ENCODE measurements around the gene NEK8.
"Not testable (repeated sequence)": the region's sequence is repeated elsewhere in the genome, so short reads cannot be mapped to it uniquely, and the experiment has no call there.

Gene NEK8

GRCh38 chr17:28726226-28726626, 2.4 kb upstream of the NEK8 start, which contains the start of gene TLCD1:
TLCD1 (minus strand) TSS chr17:28726233; CDS start chr17:28726097, 136 bp downstream.
- H3K9me3 ChIP-seq (ENCODE audit: control insufficient read depth, insufficient read depth, low read length): no peaks in the 10 kb centered on the region
- no peaks in the 10 kb centered on the region for H3K4me1 ChIP-seq (ENCODE audit: control insufficient read depth, insufficient read depth, low read length)
- no peaks in the 10 kb centered on the region for H3K27me3 ChIP-seq (ENCODE audit: control insufficient read depth, insufficient read depth, low read length)
- no peak for DNase-seq (ENCODE audit: low read depth, low spot score)
- no CpG with 5 or more reads among the region's 49 CpGs for WGBS (ENCODE audit: insufficient coverage, insufficient read length)
- no peak within 1 kb of the TSS for H3K27ac ChIP-seq (ENCODE audit: low read length)
- H3K36me3 ChIP-seq (ENCODE audit: control insufficient read depth, insufficient read depth, low read length): peaks cover 25% of the 10 kb centered on the region; the same call in 1 of the 2 replicates
- peak within 1 kb of the TSS; percentile 88 for H3K4me3 ChIP-seq (ENCODE audit: low read length)

- DNase-seq (ENCODE audit: low read depth, low spot score): no peak
- Histone ChIP-seq H3K4me1 (ENCODE audit: control insufficient read depth, insufficient read depth, low read length) (no peaks in the 10 kb centered on the region), H3K27me3 (ENCODE audit: control insufficient read depth, insufficient read depth, low read length) (no peaks in the 10 kb centered on the region), H3K4me3 (ENCODE audit: low read length) (peak overlapping the region; percentile 88), H3K9me3 (ENCODE audit: control insufficient read depth, insufficient read depth, low read length) (no peaks in the 10 kb centered on the region), H3K36me3 (ENCODE audit: control insufficient read depth, insufficient read depth, low read length) (peaks cover 23% of the 10 kb centered on the region; the same call in 1 of the 2 replicates), H3K27ac (ENCODE audit: low read length) (no peak overlapping the region)
- WGBS (ENCODE audit: insufficient coverage, insufficient read length): no CpG with 5 or more reads among the region's 57 CpGs
Observed at GRCh38 chr17:28726627-28727491, 1.7 kb upstream of the NEK8 start.

- WGBS (ENCODE audit: insufficient coverage, insufficient read length): 100% methylated on average over 3 of the region's 11 CpGs
- no peak for DNase-seq (ENCODE audit: low read depth, low spot score)
- no peaks in the 10 kb centered on the region for H3K27me3 ChIP-seq (ENCODE audit: control insufficient read depth, insufficient read depth, low read length)
- H3K36me3 ChIP-seq (ENCODE audit: control insufficient read depth, insufficient read depth, low read length): no peaks in the 10 kb centered on the region
- H3K4me3 ChIP-seq (ENCODE audit: low read length): no peak overlapping the region
- no peak overlapping the region for H3K27ac ChIP-seq (ENCODE audit: low read length)
- no peaks in the 10 kb centered on the region for H3K9me3 ChIP-seq (ENCODE audit: control insufficient read depth, insufficient read depth, low read length)
- H3K4me1 ChIP-seq (ENCODE audit: control insufficient read depth, insufficient read depth, low read length): no peaks in the 10 kb centered on the region
Observed at GRCh38 chr17:28729950-28730330, 1.4 kb downstream of the NEK8 start.

- peaks cover 3% of the 10 kb centered on the region; the same call in 1 of the 2 replicates for H3K36me3 ChIP-seq (ENCODE audit: control insufficient read depth, insufficient read depth, low read length)
- no peaks in the 10 kb centered on the region for H3K9me3 ChIP-seq (ENCODE audit: control insufficient read depth, insufficient read depth, low read length)
- no peaks in the 10 kb centered on the region for H3K27me3 ChIP-seq (ENCODE audit: control insufficient read depth, insufficient read depth, low read length)
- no peak for DNase-seq (ENCODE audit: low read depth, low spot score)
- no peak overlapping the region for H3K4me3 ChIP-seq (ENCODE audit: low read length)
- no peaks in the 10 kb centered on the region for H3K4me1 ChIP-seq (ENCODE audit: control insufficient read depth, insufficient read depth, low read length)
- WGBS (ENCODE audit: insufficient coverage, insufficient read length): no CpG with 5 or more reads among the region's 1 CpG
- no peak overlapping the region for H3K27ac ChIP-seq (ENCODE audit: low read length)
Observed at GRCh38 chr17:28733346-28733745, 4.8 kb downstream of the NEK8 start.

GRCh38 chr17:28734712-28735241, 6.2 kb downstream of the NEK8 start:
- H3K9me3 ChIP-seq (ENCODE audit: control insufficient read depth, insufficient read depth, low read length): no peaks in the 10 kb centered on the region
- no CpG with 5 or more reads among the region's 10 CpGs for WGBS (ENCODE audit: insufficient coverage, insufficient read length)
- H3K4me1 ChIP-seq (ENCODE audit: control insufficient read depth, insufficient read depth, low read length): no peaks in the 10 kb centered on the region
- H3K4me3 ChIP-seq (ENCODE audit: low read length): no peak overlapping the region
- no peak overlapping the region for H3K27ac ChIP-seq (ENCODE audit: low read length)
- H3K36me3 ChIP-seq (ENCODE audit: control insufficient read depth, insufficient read depth, low read length): peaks cover 3% of the 10 kb centered on the region
- DNase-seq (ENCODE audit: low read depth, low spot score): no peak
- H3K27me3 ChIP-seq (ENCODE audit: control insufficient read depth, insufficient read depth, low read length): no peaks in the 10 kb centered on the region

- WGBS (ENCODE audit: insufficient coverage, insufficient read length): no CpG with 5 or more reads among the region's 5 CpGs
- Histone ChIP-seq H3K36me3 (ENCODE audit: control insufficient read depth, insufficient read depth, low read length) (peaks cover 3% of the 10 kb centered on the region), H3K4me3 (ENCODE audit: low read length) (no peak overlapping the region), H3K9me3 (ENCODE audit: control insufficient read depth, insufficient read depth, low read length) (no peaks in the 10 kb centered on the region), H3K27ac (ENCODE audit: low read length) (no peak overlapping the region), H3K4me1 (ENCODE audit: control insufficient read depth, insufficient read depth, low read length) (no peaks in the 10 kb centered on the region), H3K27me3 (ENCODE audit: control insufficient read depth, insufficient read depth, low read length) (no peaks in the 10 kb centered on the region)
- no peak for DNase-seq (ENCODE audit: low read depth, low spot score)
Observed at GRCh38 chr17:28735242-28735722, 6.7 kb downstream of the NEK8 start.

GRCh38 chr17:28735913-28736769, 7.6 kb downstream of the NEK8 start:
- not testable (repeated sequence) for H3K4me1 ChIP-seq (ENCODE audit: control insufficient read depth, insufficient read depth, low read length); H3K36me3 ChIP-seq (ENCODE audit: control insufficient read depth, insufficient read depth, low read length); H3K9me3 ChIP-seq (ENCODE audit: control insufficient read depth, insufficient read depth, low read length); H3K27me3 ChIP-seq (ENCODE audit: control insufficient read depth, insufficient read depth, low read length); DNase-seq (ENCODE audit: low read depth, low spot score); H3K27ac ChIP-seq (ENCODE audit: low read length); H3K4me3 ChIP-seq (ENCODE audit: low read length)
- no CpG with 5 or more reads among the region's 8 CpGs for WGBS (ENCODE audit: insufficient coverage, insufficient read length)

- no peaks in the 10 kb centered on the region for H3K9me3 ChIP-seq (ENCODE audit: control insufficient read depth, insufficient read depth, low read length)
- no peak for DNase-seq (ENCODE audit: low read depth, low spot score)
- no peaks in the 10 kb centered on the region for H3K27me3 ChIP-seq (ENCODE audit: control insufficient read depth, insufficient read depth, low read length)
- no peak overlapping the region for H3K27ac ChIP-seq (ENCODE audit: low read length)
- H3K4me1 ChIP-seq (ENCODE audit: control insufficient read depth, insufficient read depth, low read length): no peaks in the 10 kb centered on the region
- peaks cover 5% of the 10 kb centered on the region for H3K36me3 ChIP-seq (ENCODE audit: control insufficient read depth, insufficient read depth, low read length)
- no CpG with 5 or more reads among the region's 12 CpGs for WGBS (ENCODE audit: insufficient coverage, insufficient read length)
- no peak overlapping the region for H3K4me3 ChIP-seq (ENCODE audit: low read length)
Observed at GRCh38 chr17:28737316-28737715, 8.7 kb downstream of the NEK8 start.

GRCh38 chr17:28737770-28738679, 9.4 kb downstream of the NEK8 start:
- Histone ChIP-seq H3K36me3 (ENCODE audit: control insufficient read depth, insufficient read depth, low read length) (peaks cover 5% of the 10 kb centered on the region), H3K27ac (ENCODE audit: low read length) (no peak overlapping the region), H3K4me3 (ENCODE audit: low read length) (no peak overlapping the region), H3K9me3 (ENCODE audit: control insufficient read depth, insufficient read depth, low read length) (no peaks in the 10 kb centered on the region), H3K4me1 (ENCODE audit: control insufficient read depth, insufficient read depth, low read length) (no peaks in the 10 kb centered on the region), H3K27me3 (ENCODE audit: control insufficient read depth, insufficient read depth, low read length) (no peaks in the 10 kb centered on the region)
- WGBS (ENCODE audit: insufficient coverage, insufficient read length): no CpG with 5 or more reads among the region's 22 CpGs
- DNase-seq (ENCODE audit: low read depth, low spot score): no peak
